ENCODE results near the gene TUBB1.

The TUBB1 gene

DNA sequence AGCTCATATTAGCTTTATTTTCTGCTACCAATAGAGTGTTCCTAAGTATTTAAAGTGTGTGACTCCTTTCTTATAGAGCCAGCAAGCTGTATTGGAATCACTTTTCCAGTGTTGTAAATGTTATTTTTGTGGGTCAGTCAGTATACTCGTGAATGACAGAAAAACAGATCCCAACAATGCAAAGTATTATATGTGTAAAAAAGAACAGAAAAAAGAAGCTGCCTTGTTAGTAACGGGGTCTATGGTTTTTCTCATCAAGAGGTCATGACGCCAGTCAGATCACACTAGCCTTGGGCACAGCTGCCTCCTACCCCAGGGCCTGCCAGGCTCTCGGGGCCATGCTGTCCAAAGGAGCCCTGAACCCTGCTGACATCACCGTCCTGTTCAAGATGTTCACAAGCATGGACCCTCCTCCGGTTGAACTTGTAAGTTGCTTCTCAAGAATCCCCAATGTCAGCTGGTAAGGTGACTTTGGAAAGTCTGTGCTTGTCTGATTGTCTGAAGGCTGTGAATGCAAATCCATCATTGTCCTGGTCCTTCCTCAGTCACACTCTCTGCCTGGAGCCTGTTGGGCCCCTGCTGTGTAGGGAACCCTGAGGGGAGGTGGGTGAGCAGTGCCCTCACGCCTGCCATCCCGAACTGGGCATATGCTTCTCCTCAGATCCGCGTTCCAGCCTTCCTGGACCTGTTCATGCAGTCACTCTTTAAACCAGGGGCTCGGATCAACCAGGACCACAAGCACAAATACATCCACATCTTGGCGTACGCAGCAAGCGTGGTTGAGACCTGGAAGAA, 28.4 kb upstream of the TUBB1 start:
- DNase-seq = peak; percentile 29

GRCh38 chr20:58991715-58992114, 27.5 kb upstream of the TUBB1 start:
- DNase-seq = no peak

DNA sequence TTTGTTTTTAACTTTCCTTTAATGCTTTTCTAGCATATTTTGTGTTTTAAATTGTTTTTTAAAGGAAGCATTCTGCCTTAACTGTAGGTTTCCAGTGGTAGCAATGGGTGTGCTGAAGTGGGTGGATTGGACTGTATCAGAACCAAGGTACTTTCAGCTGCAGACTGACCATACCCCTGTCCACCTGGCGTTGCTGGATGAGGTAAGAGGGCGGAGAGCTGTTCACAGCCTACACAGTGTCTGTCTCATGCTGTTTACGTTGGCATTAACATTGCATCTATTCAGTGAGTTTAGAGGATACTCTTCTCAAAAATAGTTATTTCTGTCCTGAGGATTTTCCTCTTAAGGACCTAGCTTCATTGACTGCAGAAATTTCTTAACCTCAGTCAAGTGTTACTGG, 26.3 kb upstream of the TUBB1 start:
- no peak for DNase-seq

GRCh38 chr20:58993332-58994248, 25.6 kb upstream of the TUBB1 start:
- DNase-seq = peak; percentile 41

GRCh38 chr20:58994390-58995159, 24.7 kb upstream of the TUBB1 start:
- DNase-seq = no peak

GRCh38 chr20:58995461-58996225, 23.6 kb upstream of the TUBB1 start:
- DNase-seq = no peak

- DNase-seq = no peak
These were observed 23.0 kb upstream of the TUBB1 start for GRCh38 chr20:58996226-58996611.

- peak; percentile 25 for DNase-seq
These were observed 22.0 kb upstream of the TUBB1 start for GRCh38 chr20:58997141-58997770.

DNA sequence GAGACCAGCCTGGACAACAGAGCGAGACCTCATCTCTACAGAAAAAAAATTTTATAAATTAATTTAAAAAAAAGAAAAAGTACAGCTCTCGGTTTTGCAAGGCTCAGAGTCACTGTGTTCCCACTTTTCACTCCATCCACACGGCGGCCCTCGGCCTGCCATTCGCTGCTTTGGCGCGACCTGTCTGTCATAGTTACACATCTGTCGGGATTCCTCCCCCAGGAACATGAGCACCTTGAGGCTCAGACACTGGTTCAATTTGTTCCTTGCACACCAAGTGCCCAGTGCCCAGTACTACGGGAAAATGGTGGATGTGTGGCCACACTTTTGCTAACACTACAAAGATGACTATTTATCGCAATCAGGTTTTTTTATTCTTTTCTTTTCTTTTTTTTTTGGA, 20.6 kb upstream of the TUBB1 start:
- no peak for DNase-seq

DNA sequence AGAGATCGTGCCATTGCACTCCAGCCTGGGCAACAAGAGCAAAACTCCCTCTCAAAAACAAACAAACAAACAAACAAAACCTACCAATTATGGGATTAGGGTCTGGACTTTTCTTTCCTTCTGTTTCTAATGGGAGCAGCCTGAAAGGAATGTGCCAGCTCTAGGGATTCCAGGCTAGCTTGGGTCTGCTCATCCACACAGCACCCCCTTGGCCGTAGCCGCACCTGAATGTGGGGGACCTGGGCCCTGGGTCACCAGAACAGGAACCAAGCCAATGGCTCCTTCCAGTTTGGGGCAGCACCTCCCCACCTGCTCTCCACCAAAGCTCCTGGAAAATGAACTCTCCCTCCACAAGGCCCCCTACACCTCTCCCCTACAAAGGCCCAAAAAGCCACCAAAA, 18.9 kb upstream of the TUBB1 start:
- no peak for DNase-seq

- DNase-seq = no peak
These were observed 18.2 kb upstream of the TUBB1 start for GRCh38 chr20:59001068-59001448.

GRCh38 chr20:59001449-59002171, 17.6 kb upstream of the TUBB1 start:
- no peak for DNase-seq

DNA sequence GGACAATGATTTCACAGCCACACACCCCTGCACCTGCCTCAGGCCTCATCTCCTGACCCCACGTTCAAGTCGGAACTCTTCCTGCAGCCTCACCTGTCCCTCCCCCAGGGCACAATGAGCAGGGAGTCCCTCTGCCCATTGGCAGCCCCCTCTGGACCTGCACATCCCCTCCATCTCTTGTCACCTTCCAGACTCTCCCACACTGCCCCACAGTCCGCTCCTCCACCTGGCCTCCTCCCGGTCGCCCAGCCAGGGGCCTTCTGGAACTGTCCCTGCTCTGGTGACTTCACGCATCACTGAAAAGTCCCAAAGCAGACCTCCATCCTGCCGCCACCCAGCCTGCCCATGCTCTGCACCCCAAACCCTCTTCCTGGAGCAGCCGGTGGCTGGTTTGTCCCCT, 16.8 kb upstream of the TUBB1 start:
- no peak for DNase-seq

- no peak for DNase-seq
These were observed 16.3 kb upstream of the TUBB1 start for GRCh38 chr20:59002874-59003399.

DNA sequence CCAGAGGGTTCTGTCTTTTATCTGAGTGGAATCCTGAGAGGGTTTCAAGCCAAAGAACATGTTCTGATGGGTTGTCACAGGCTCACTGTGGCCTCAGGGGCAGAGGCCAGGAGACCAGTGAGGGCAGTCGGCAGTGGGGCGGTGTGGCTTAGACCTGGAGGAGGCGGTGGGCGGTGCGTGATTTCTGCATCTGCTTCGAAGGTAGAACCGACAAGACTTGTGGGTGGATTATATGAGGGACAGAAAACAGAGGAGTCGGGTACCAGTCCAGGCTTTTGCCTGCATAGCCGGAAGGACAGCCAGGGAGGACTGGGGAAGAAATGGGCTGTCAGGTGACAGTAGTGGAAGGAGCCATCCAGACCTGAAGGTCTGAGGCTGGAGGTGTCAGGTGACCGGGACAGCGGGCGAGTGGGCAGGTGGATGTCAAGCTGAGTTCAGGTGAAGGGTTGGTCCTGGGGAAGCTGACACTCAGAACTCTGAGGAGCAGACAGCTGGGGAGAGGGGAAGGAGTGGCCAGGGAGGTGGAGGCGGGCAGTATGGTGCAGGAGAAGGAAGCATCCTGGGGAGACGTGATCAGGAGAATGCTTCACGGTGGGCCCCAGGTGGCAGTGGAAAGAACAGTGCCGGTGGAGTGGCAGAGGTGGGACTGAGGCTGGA, 15.3 kb upstream of the TUBB1 start:
- DNase-seq = no peak

DNA sequence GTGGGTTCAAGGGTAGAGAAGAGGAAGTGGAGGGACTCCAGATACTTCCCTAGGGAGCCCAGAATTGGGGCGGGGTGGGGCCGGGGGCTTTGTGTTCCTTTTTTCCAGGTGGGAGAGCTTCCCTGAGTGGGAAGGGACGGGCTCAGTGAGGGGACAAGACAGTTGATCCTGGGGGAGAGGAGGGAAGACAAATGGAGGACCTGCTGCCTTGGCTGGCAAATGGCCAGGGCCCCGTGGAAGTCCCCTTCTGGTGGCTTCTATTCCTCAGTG, 14.8 kb upstream of the TUBB1 start:
- no peak for DNase-seq

DNA sequence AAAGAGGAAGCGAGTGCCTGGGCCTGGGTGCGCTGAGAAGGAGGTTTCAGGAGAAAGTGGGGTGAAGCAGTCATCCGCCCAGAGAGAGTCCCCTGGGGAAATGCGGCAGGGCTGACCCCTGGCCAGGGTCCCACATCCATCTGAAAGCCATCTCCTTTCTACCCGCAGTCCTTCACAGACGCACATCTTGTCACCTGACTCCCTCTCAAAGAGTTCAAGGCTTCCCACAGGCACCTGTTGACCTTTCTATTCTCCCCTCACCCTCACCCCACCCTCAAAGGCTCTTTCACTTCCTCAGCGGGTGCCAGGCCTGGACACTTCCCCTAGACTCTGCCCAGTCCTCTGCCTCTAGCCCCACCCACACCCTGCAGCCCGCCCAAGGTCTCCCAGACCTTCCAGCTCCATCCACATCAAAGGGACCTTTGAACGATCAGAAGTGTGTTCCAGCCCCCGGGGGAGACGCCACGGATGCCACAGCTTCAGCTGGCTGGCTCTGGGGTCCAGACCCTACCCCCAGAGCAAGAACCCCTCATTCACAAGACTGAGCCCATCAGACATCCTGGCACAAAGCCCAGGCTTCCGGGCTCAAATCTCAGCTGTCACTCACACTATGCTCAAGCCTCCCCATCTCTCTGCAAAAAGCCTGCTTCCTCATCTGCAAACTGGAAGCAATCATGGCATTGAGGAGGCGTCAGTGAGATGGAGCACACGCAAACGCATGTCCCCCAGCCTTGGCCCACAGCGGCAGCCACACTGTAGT, 14.3 kb upstream of the TUBB1 start:
- DNase-seq = no peak

GRCh38 chr20:59005523-59006166, 13.6 kb upstream of the TUBB1 start:
- no peak for DNase-seq

- no peak for DNase-seq
These were observed 12.9 kb upstream of the TUBB1 start for GRCh38 chr20:59006167-59006863.
